ENCODE data around the gene APOL1. TPM values are rescaled to one million over a fixed set of nuclear protein-coding genes. Genes with fewer than 3 reads are reported as not detected.
A peak's percentile ranks its signal among the peaks of the same experiment; 100 is the strongest.

The APOL1 gene
- total and polyA plus RNA-seq, 7 experiments from 2014 or later, result 6.2 to 91.1 (median 17.8) TPM

- peaks cover 32 to 34% of the 10 kb centered on the region in 2 donors for H3K4me1 ChIP-seq (ENCODE audit: control insufficient read depth in 2 of 2, insufficient read depth in 2 of 2, low read length in 2 of 2)
- intact Hi-C loops (cut with micrococcal nuclease), result no loop called here
- peaks cover 0 to 27% (median 0%) of the 10 kb centered on the region in 11 donors for H3K9me3 Mint-ChIP-seq
- peaks cover 52 to 91% (median 62%) of the 10 kb centered on the region in 3 experiments for H3K36me3 ChIP-seq (ENCODE audit: control insufficient read depth in 2 of 3, insufficient read depth in 3 of 3, low read length in 3 of 3)
- H3K27ac ChIP-seq (ENCODE audit: low read depth, low read length), result peak overlapping the region; percentile 34
- H3K4me3 ChIP-seq (ENCODE audit: low read length), result no peak overlapping the region
- CTCF ChIA-PET, result interaction anchor here (0.8 to 1.5 kb wide), 3 partner anchors 13 to 79 kb away, joined by 3 to 5 read pairs (median 3); no protein-coding TSS in a partner anchor
- POLR2A ChIA-PET, result interaction anchor here (0.8 to 1.5 kb wide), 3 partner anchors 8 to 46 kb away, joined by 3 to 4 read pairs (median 3); no protein-coding TSS in a partner anchor
- ATAC-seq (no peak), DNase-seq (no peak)
- no peak overlapping the region for H3K4me3 Mint-ChIP-seq
- H3K27me3 ChIP-seq (ENCODE audit: control insufficient read depth in 2 of 2, insufficient read depth in 2 of 2, low read length in 2 of 2), result no peaks in the 10 kb centered on the region
- no peaks in the 10 kb centered on the region for H3K9me3 ChIP-seq (ENCODE audit: control insufficient read depth in 2 of 3, low read length in 3 of 3)
- peaks cover 18 to 42% (median 28%) of the 10 kb centered on the region in 7 donors for H3K4me1 Mint-ChIP-seq
- no peaks in the 10 kb centered on the region for H3K27me3 Mint-ChIP-seq
- peak overlapping the region in 2 of 9 donors; percentile 38 to 47 for H3K27ac Mint-ChIP-seq
- H3K36me3 Mint-ChIP-seq, result peaks cover 22 to 64% (median 39%) of the 10 kb centered on the region in 5 donors
These were observed 32.6 kb downstream of the APOL1 start for GRCh38 chr22:36285545-36285944.

DNA sequence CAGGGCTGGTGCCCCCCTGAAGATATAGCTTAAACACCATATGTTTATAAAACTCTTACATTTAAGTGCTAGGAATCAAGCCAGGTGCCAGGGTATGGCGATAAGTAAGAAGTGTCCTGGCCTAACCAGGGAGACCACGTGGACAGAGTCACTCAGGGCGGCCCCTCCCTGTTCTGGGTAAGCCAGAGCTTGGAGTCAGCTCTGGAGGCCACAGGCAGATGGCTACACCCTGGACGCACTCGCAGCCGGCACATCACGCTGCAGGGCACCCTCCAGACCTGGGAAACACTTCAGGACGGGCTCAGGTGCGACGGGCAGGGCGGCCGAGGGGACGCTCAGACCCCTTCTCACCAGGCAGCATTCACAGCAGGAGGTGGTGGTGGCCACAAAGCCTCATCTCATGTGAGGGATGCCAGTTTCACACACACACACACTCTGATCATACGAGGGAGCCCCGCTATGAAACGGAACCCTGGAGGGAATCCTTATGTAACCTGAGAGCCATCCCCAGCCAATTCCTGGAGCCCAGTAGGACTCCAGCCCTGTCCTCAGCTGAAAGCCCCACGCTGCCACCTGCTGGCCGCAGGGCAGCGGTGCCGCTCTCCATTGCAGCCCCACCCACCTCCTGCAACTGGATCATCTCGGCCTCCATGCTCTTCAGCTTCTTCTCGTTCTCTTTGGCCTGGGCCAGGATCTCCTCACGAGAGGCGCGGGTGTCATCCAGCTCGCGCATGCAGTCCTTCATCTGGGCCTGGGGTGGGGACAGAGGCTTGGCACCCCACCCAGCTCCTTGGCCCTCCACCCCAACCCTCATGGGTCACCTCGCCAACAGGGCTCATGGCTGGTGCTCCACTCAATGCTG lies 33.4 kb downstream of the APOL1 start:
- Mint-ChIP-seq H3K9me3 (peaks cover 0 to 26% (median 0%) of the 10 kb centered on the region in 11 donors), H3K4me3 (peak overlapping the region in 4 of 10 donors; percentile 4 to 42 (median 22)), H3K4me1 (peaks cover 18 to 42% (median 28%) of the 10 kb centered on the region in 7 donors), H3K36me3 (peaks cover 19 to 62% (median 39%) of the 10 kb centered on the region in 5 donors), H3K27ac (peak overlapping the region; percentile 69 to 97 (median 84)), H3K27me3 (no peaks in the 10 kb centered on the region)
- intact Hi-C loops (cut with micrococcal nuclease), result loop anchor here in 1 of 2 donors (1.0 kb wide), 1 partner anchor 9 kb away; no protein-coding TSS in a partner anchor
- ChIA-PET POLR2A (interaction anchor here (1.1 to 1.5 kb wide), 4 partner anchors 8 to 13 kb away, joined by 3 to 4 read pairs (median 4); no protein-coding TSS in a partner anchor), CTCF (interaction anchor here (0.7 to 1.5 kb wide), 4 partner anchors 14 to 200 kb away, joined by 3 to 5 read pairs (median 3); no protein-coding TSS in a partner anchor)
- Histone ChIP-seq H3K36me3 (ENCODE audit: control insufficient read depth in 2 of 3, insufficient read depth in 3 of 3, low read length in 3 of 3) (peaks cover 52 to 87% (median 62%) of the 10 kb centered on the region in 3 experiments), H3K27me3 (ENCODE audit: control insufficient read depth in 2 of 2, insufficient read depth in 2 of 2, low read length in 2 of 2) (no peaks in the 10 kb centered on the region), H3K4me1 (ENCODE audit: control insufficient read depth in 2 of 2, insufficient read depth in 2 of 2, low read length in 2 of 2) (peaks cover 32 to 34% of the 10 kb centered on the region in 2 donors), H3K27ac (ENCODE audit: low read depth, low read length) (peak overlapping the region; percentile 43), H3K4me3 (ENCODE audit: low read length) (no peak overlapping the region), H3K9me3 (ENCODE audit: control insufficient read depth in 2 of 3, low read length in 3 of 3) (no peaks in the 10 kb centered on the region)
- DNase-seq, result peak; percentile 47 to 73 (median 60)
- peak; percentile 80 for ATAC-seq

DNA sequence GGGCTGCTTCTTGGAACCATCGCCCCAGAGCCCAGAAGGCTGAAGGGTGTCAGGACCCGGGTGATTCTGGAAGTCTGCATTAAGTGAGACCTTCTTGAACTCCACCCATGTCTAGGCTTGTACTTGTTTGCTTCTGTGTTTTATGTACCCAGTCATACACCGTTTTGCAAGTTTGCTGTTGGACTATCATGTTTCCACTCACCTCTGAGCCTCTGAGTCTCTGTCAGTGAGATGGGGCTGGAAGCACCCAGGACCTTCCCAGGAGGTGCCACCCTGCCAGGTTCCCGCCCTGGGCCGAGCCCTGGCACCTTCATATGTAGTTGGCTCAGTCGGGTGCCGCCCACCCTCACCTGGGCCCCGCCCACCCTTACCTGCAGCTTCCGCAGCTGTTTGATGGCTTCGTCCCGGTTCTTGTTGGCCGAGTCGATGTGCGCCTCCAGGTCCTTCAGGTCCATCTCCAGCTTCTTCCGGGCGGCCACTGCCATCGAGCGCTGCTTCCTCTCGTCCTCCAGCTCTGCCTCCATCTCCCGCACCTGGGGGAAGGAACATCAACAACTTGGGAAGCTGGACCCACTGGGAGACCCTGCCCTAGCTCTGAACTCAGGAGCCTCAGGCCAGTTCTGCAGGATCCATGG lies 35.1 kb downstream of the APOL1 start:
- Mint-ChIP-seq H3K9me3 (peaks cover 0 to 31% (median 2%) of the 10 kb centered on the region in 11 donors), H3K36me3 (peaks cover 24 to 65% (median 47%) of the 10 kb centered on the region in 5 donors), H3K27ac (peak overlapping the region; percentile 58 to 97 (median 89)), H3K4me1 (peaks cover 24 to 50% (median 41%) of the 10 kb centered on the region in 7 donors), H3K27me3 (no peaks in the 10 kb centered on the region), H3K4me3 (peak overlapping the region in 2 of 10 donors; percentile 17 to 23)
- Histone ChIP-seq H3K36me3 (ENCODE audit: control insufficient read depth in 2 of 3, insufficient read depth in 3 of 3, low read length in 3 of 3) (peaks cover 53 to 85% (median 57%) of the 10 kb centered on the region in 3 experiments), H3K4me1 (ENCODE audit: control insufficient read depth in 2 of 2, insufficient read depth in 2 of 2, low read length in 2 of 2) (peaks cover 32 to 34% of the 10 kb centered on the region in 2 donors), H3K27me3 (ENCODE audit: control insufficient read depth in 2 of 2, insufficient read depth in 2 of 2, low read length in 2 of 2) (no peaks in the 10 kb centered on the region), H3K4me3 (ENCODE audit: low read length) (no peak overlapping the region), H3K9me3 (ENCODE audit: control insufficient read depth in 2 of 3, low read length in 3 of 3) (peaks cover 0 to 7% (median 0%) of the 10 kb centered on the region in 3 experiments), H3K27ac (ENCODE audit: low read depth, low read length) (peak overlapping the region; percentile 24)
- intact Hi-C loops (cut with micrococcal nuclease), result no loop called here
- DNase-seq (no peak), ATAC-seq (no peak)
- POLR2A ChIA-PET, result interaction anchor here (1.2 kb wide), 1 partner anchor 10 kb away, joined by 4 read pairs; no protein-coding TSS in a partner anchor
- CTCF ChIA-PET, result interaction anchor here (1.1 to 2.3 kb wide), 4 partner anchors 13 to 183 kb away, joined by 3 to 9 read pairs (median 5); no protein-coding TSS in a partner anchor

DNA sequence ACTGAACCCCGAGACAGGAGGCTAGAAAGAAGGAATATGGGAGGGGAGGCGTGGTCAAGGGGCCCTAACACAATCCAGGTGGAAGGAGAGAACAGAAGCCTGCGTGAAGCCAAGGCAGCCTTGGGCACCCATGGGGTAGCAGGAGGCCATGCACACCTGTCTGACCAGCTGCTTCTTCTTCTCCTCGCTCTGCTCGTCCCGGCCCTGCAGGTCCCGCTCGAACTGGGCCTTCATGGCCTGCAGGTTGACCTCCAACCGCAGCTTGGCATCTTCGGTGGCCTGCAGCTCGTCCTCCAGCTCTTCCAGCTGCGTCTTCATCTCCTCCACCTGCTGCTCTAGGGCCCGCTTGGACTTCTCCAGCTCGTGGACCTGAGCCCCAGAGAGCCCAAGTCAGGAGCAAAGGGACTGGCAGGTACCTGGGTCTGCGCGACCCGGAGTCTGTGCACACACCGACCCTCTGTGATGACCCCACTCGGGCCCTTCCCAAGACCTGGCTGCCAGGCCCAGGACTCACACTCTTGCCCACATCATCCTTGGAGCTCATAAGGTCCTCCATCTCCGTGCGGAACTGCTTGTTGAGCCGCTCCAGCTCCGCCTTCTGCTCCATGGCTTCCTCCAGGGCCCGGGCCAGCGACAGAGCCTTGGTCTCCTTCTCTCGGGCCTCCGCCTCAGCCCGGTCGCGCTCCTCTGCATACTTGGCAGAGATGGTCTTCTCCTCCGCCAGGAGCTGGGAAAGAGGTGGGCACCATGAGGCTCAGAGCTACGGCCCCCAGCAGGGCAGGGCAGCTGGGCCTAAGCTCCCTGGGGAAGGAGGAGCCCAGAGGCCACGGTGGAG lies 35.9 kb downstream of the APOL1 start:
- peaks cover 24 to 66% (median 50%) of the 10 kb centered on the region in 5 donors for H3K36me3 Mint-ChIP-seq
- Histone ChIP-seq H3K27me3 (ENCODE audit: control insufficient read depth in 2 of 2, insufficient read depth in 2 of 2, low read length in 2 of 2) (no peaks in the 10 kb centered on the region), H3K27ac (ENCODE audit: low read depth, low read length) (no peak overlapping the region), H3K4me3 (ENCODE audit: low read length) (no peak overlapping the region), H3K36me3 (ENCODE audit: control insufficient read depth in 2 of 3, insufficient read depth in 3 of 3, low read length in 3 of 3) (peaks cover 53 to 85% (median 65%) of the 10 kb centered on the region in 3 experiments), H3K9me3 (ENCODE audit: control insufficient read depth in 2 of 3, low read length in 3 of 3) (peaks cover 0 to 7% (median 0%) of the 10 kb centered on the region in 3 experiments), H3K4me1 (ENCODE audit: control insufficient read depth in 2 of 2, insufficient read depth in 2 of 2, low read length in 2 of 2) (peaks cover 32 to 34% of the 10 kb centered on the region in 2 donors)
- DNase-seq (no peak), ATAC-seq (no peak)
- peak overlapping the region in 6 of 10 donors; percentile 12 to 79 (median 51) for H3K4me3 Mint-ChIP-seq
- H3K27ac Mint-ChIP-seq, result peak overlapping the region; percentile 65 to 97 (median 93)
- intact Hi-C loops (cut with micrococcal nuclease), result no loop called here
- H3K4me1 Mint-ChIP-seq, result peaks cover 27 to 50% (median 41%) of the 10 kb centered on the region in 7 donors
- no peaks in the 10 kb centered on the region for H3K27me3 Mint-ChIP-seq
- CTCF ChIA-PET, result interaction anchor here (1.1 to 2.3 kb wide), 6 partner anchors 8 to 182 kb away, joined by 3 to 9 read pairs (median 5); no protein-coding TSS in a partner anchor
- peaks cover 0 to 32% (median 2%) of the 10 kb centered on the region in 11 donors for H3K9me3 Mint-ChIP-seq
- POLR2A ChIA-PET, result interaction anchor here (0.7 to 1.8 kb wide), 5 partner anchors 11 to 999 kb away, joined by 3 to 8 read pairs (median 3); no protein-coding TSS in a partner anchor

DNA sequence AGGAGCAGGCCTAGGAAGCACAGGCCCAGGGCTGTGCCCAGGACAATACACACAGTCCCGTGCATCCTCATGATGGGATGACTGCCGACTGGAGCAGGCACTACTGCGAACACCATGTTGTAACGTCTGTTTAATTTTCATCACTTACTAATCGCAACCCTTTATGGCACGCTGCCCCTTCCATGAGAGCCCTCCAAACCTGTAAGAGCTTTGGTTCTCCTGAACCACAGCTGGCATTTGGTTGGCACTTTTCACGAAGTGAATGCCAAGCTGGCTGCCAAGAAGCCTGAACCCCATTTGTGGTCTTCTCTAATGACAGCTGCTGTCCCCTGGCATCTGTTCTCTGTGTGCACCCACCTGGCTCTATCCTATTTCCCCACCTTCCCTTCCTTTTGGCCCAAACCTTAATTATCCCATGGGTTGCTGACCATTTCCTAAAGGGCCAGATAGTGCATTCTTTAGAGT lies 36.5 kb downstream of the APOL1 start:
- peaks cover 32 to 34% of the 10 kb centered on the region in 2 donors for H3K4me1 ChIP-seq (ENCODE audit: control insufficient read depth in 2 of 2, insufficient read depth in 2 of 2, low read length in 2 of 2)
- CTCF ChIA-PET, result interaction anchor here (1.2 to 2.3 kb wide), 4 partner anchors 9 to 96 kb away, joined by 3 to 9 read pairs (median 6); no protein-coding TSS in a partner anchor
- H3K4me1 Mint-ChIP-seq, result peaks cover 27 to 54% (median 45%) of the 10 kb centered on the region in 7 donors

More for the DNA sequence above, 36.5 kb downstream of the APOL1 start:
- Mint-ChIP-seq H3K9me3 (peaks cover 0 to 34% (median 3%) of the 10 kb centered on the region in 11 donors), H3K27me3 (no peaks in the 10 kb centered on the region), H3K27ac (peak overlapping the region; percentile 89 to 97 (median 93)), H3K36me3 (peaks cover 28 to 69% (median 53%) of the 10 kb centered on the region in 5 donors), H3K4me3 (peak overlapping the region; percentile 42 to 79 (median 70))
- Histone ChIP-seq H3K9me3 (ENCODE audit: control insufficient read depth in 2 of 3, low read length in 3 of 3) (peaks cover 0 to 7% (median 0%) of the 10 kb centered on the region in 3 experiments), H3K4me3 (ENCODE audit: low read length) (peak overlapping the region; percentile 18), H3K27ac (ENCODE audit: low read depth, low read length) (peak overlapping the region; percentile 35), H3K36me3 (ENCODE audit: control insufficient read depth in 2 of 3, insufficient read depth in 3 of 3, low read length in 3 of 3) (peaks cover 55 to 85% (median 69%) of the 10 kb centered on the region in 3 experiments), H3K27me3 (ENCODE audit: control insufficient read depth in 2 of 2, insufficient read depth in 2 of 2, low read length in 2 of 2) (no peaks in the 10 kb centered on the region)
- POLR2A ChIA-PET, result interaction anchor here (0.7 to 1.8 kb wide), 3 partner anchors 11 to 181 kb away, joined by 3 to 8 read pairs (median 3); no protein-coding TSS in a partner anchor
- no peak for DNase-seq
- intact Hi-C loops (cut with micrococcal nuclease), result no loop called here
- no peak for ATAC-seq

All from naive thymus-derived CD4-positive, alpha-beta T cell (primary cell).